Gastrocnemius medialis (tissue), 4 donors: ENCODE data around the gene RBL2. TPM values are rescaled to one million over a fixed set of nuclear protein-coding genes. Genes with fewer than 3 reads are reported as not detected.
A peak's percentile ranks its signal among the peaks of the same experiment; 100 is the strongest.
"Not testable (repeated sequence)": the region's sequence is repeated elsewhere in the genome, so short reads cannot be mapped to it uniquely, and the experiment has no call there.

ENCODE experiments used
- ATAC-seq, 2 donors: fragments of 150-250 bp; one replicate each; pipeline ENCODE4 v1.9.1; 2016
- DNase-seq, 2 donors: peaks; one replicate each; pipeline ENCODE4 v3.0.0-alpha.2; 2019
- H3K27ac ChIP-seq, 4 donors: fragments of 200-600 bp; sonication (generic); 1 replicate in 1 of 4; 2 replicates in 3 of 4; pipeline ENCODE4 v1.5.1; 2016 to 2018; ENCODE audit warnings: mild to moderate bottlenecking in 2 of 4, moderate library complexity in 1 of 4
- H3K27me3 ChIP-seq, 3 donors: fragments of 200-600 bp; sonication (generic) in 2 of 3; 1 replicate in 1 of 3; 2 replicates in 2 of 3; pipeline versions ENCODE4 v1.5.1 to v1.6.0; 2016 to 2019; ENCODE audit warnings: mild to moderate bottlenecking in 1 of 3, moderate library complexity in 1 of 3
- H3K36me3 ChIP-seq, 2 donors: fragments of 200-600 bp; sonication (generic) in 1 of 2; one replicate each; pipeline ENCODE4 v1.5.1; 2017 to 2018
- H3K4me1 ChIP-seq, 2 donors: fragments of 200-600 bp; sonication (generic) in 1 of 2; one replicate each; pipeline ENCODE4 v1.5.1; 2016 to 2017; ENCODE audit warnings: mild to moderate bottlenecking in 2 of 2
- H3K4me3 ChIP-seq, 4 donors: fragments of 200-600 bp; sonication (generic) in 3 of 4; 1 replicate in 1 of 4; 2 replicates in 3 of 4; pipeline ENCODE4 v1.5.1; 2016 to 2019; ENCODE audit warnings: mild to moderate bottlenecking in 2 of 4
- H3K9me3 ChIP-seq, 3 donors: fragments of 200-600 bp; sonication (generic) in 2 of 3; 1 replicate in 1 of 3; 2 replicates in 2 of 3; pipeline ENCODE4 v1.5.1; 2016 to 2019
- POLR2A ChIP-seq, 2 donors: fragments of 450-650 bp; IDR thresholded peaks; one replicate each; pipeline ENCODE4 v1.6.1; 2017; ENCODE audit warnings: antibody characterized with exemption in 2 of 2, mild to moderate bottlenecking in 2 of 2, moderate library complexity in 2 of 2
- in situ Hi-C, 4 donors: fragments of 200-750 bp; cut with MboI; loops; one replicate each; pipeline versions ENCODE4 v1.15.0 to v1.8.0; 2017; ENCODE audit warnings: low sequenced_read_pairs in 4 of 4
- intact Hi-C: fragments of 100-400 bp; cut with DNase I; formaldehyde crosslinking; loops from one replicate; pipeline ENCODE4 v1.15.1; 2023; ENCODE audit warnings: low total_unique reads
- total RNA-seq, 4 donors: library from RNA; depleted of rRNA; stranded (reverse); fragments of >200 nt; gene quantifications; one replicate each; pipeline versions ENCODE4 v1.1.0 to v1.2.3, GENCODE V29; 2016
- TF ChIP-seq, protein P1 (sequence below), 5 experiments: fragments of 450-650 bp in 3 of 5; fragments of 200-600 bp in 2 of 5; sonication (generic) in 2 of 5; IDR thresholded peaks in 4 of 5; conservative IDR thresholded peaks in 1 of 5; 1 replicate in 4 of 5; 2 replicates in 1 of 5; pipeline ENCODE4 v1.5.1; 2016 to 2019; ENCODE audit warnings: antibody characterized with exemption in 5 of 5, mild to moderate bottlenecking in 3 of 5, moderate library complexity in 3 of 5

RBL2 gene
- 10 to 100 TPM; 48.0 to 60.6 (median 58.0) TPM for total RNA-seq

- Histone ChIP-seq H3K27ac (peak within 1 kb of the TSS; percentile 96 to 99 (median 98)), H3K27me3 (no peaks in the 10 kb centered on the region), H3K4me1 (peaks cover 18 to 20% of the 10 kb centered on the region in 2 donors), H3K9me3 (no peaks in the 10 kb centered on the region), H3K4me3 (peak within 1 kb of the TSS; percentile 94 to 100 (median 98)), H3K36me3 (no peaks in the 10 kb centered on the region)
- in situ Hi-C loops (loop anchor here in 2 of 4 donors (5.0 to 10.0 kb wide), 2 partner anchors 63 to 70 kb away; partner anchors contain the start of gene AKTIP (in 1 of the 2)), intact Hi-C loops (loop anchor here (1.0 to 10.0 kb wide), 6 partner anchors 69 to 380 kb away; partner anchors contain the start of genes AKTIP, CHD9, CHD9NB and FTO)
- TF ChIP-seq POLR2A (IDR thresholded peaks at IDR 0.05), result peak; percentile 70 to 77
- TF ChIP-seq, protein P1, sequence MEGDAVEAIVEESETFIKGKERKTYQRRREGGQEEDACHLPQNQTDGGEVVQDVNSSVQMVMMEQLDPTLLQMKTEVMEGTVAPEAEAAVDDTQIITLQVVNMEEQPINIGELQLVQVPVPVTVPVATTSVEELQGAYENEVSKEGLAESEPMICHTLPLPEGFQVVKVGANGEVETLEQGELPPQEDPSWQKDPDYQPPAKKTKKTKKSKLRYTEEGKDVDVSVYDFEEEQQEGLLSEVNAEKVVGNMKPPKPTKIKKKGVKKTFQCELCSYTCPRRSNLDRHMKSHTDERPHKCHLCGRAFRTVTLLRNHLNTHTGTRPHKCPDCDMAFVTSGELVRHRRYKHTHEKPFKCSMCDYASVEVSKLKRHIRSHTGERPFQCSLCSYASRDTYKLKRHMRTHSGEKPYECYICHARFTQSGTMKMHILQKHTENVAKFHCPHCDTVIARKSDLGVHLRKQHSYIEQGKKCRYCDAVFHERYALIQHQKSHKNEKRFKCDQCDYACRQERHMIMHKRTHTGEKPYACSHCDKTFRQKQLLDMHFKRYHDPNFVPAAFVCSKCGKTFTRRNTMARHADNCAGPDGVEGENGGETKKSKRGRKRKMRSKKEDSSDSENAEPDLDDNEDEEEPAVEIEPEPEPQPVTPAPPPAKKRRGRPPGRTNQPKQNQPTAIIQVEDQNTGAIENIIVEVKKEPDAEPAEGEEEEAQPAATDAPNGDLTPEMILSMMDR (IDR thresholded peaks at IDR 0.05 in 4 of 5, conservative IDR thresholded peaks at IDR 0.05 in 1 of 5), result no peak
- peak; percentile 80 to 84 for ATAC-seq
- peak; percentile 73 to 79 for DNase-seq
Measured at GRCh38 chr16:53434377-53435065, at the start of gene RBL2. TSS of gene RBL2 (plus strand) at chr16:53434471. CDS start at chr16:53434557, 86 bp downstream.

DNA sequence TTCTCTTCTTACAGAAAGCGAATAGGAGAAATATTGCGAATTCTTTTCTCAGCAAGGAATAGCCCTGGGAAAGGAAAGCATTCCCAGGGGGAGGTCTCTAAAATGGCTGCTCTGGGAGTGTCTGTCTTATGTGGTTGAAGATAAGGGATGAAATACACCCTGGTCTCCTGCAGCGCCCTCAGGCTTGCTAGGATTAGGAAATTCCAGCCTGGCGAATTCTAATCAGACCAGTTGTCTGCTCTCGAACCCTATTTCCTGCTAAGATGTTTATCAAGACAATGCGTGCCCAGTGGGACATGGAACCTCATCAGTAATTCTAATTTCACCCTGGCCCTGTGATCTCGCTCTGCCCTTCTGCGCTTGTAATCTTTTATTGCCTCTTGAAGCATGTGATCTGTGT is 49.7 kb upstream of the RBL2 start:
- H3K27me3 ChIP-seq, ATAC-seq, H3K9me3 ChIP-seq, DNase-seq, in situ Hi-C loops, H3K27ac ChIP-seq, H3K4me1 ChIP-seq, H3K4me3 ChIP-seq, H3K36me3 ChIP-seq, intact Hi-C loops: not testable (repeated sequence)

- intact Hi-C loops, result no loop called here
- in situ Hi-C loops, result no loop called here
- Histone ChIP-seq H3K9me3 (no peaks in the 10 kb centered on the region), H3K4me1 (no peaks in the 10 kb centered on the region), H3K4me3 (no peak overlapping the region), H3K27me3 (no peaks in the 10 kb centered on the region), H3K36me3 (no peaks in the 10 kb centered on the region), H3K27ac (no peak overlapping the region)
- TF ChIP-seq POLR2A (IDR thresholded peaks at IDR 0.05), result no peak
- TF ChIP-seq, protein P1 (IDR thresholded peaks at IDR 0.05 in 4 of 5, conservative IDR thresholded peaks at IDR 0.05 in 1 of 5), result no peak
- DNase-seq (no peak), ATAC-seq (no peak)
Measured at GRCh38 chr16:53404959-53405358, 29.3 kb upstream of the RBL2 start.

DNA sequence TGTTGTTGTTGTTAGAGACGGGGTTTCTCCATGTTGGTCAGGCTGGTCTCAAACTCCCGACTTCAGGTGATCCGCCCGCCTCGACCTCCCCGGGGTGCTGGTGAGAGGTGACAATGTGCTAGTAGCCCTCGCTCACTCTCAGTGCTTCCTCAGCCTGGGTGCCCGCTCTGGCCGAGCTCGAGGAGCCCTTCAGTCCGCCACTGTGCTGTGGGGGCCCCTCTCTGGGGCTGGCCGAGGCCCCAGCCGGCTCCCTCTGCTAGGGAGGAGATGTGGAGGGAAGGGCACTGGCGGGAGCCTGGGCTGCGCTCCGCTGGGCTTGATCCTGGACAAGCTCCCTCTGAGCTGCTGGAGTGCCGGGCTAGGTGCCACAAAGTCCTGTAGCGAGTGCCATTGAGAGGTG is 21.7 kb upstream of the RBL2 start:
- no peaks in the 10 kb centered on the region for H3K9me3 ChIP-seq
- H3K4me1 ChIP-seq, result no peaks in the 10 kb centered on the region
- no peak for TF ChIP-seq POLR2A (IDR thresholded peaks at IDR 0.05)
- TF ChIP-seq, protein P1 (IDR thresholded peaks at IDR 0.05 in 4 of 5, conservative IDR thresholded peaks at IDR 0.05 in 1 of 5), result no peak
- H3K36me3 ChIP-seq, result no peaks in the 10 kb centered on the region
- H3K4me3 ChIP-seq, result no peak overlapping the region
- in situ Hi-C loops, result no loop called here
- H3K27ac ChIP-seq, result no peak overlapping the region
- intact Hi-C loops, result no loop called here
- ATAC-seq (no peak), DNase-seq (no peak)
- no peaks in the 10 kb centered on the region for H3K27me3 ChIP-seq

GRCh38 chr16:53413864-53414263 is 20.4 kb upstream of the RBL2 start:
- ATAC-seq (no peak), DNase-seq (no peak)
- Histone ChIP-seq H3K9me3 (no peaks in the 10 kb centered on the region), H3K4me3 (no peak overlapping the region), H3K27ac (no peak overlapping the region), H3K36me3 (no peaks in the 10 kb centered on the region), H3K27me3 (no peaks in the 10 kb centered on the region), H3K4me1 (no peaks in the 10 kb centered on the region)
- TF ChIP-seq, protein P1 (IDR thresholded peaks at IDR 0.05 in 4 of 5, conservative IDR thresholded peaks at IDR 0.05 in 1 of 5), result no peak
- no peak for TF ChIP-seq POLR2A (IDR thresholded peaks at IDR 0.05)
- intact Hi-C loops, result no loop called here
- in situ Hi-C loops, result no loop called here
